Ovary (tissue), 3 donors: ENCODE measurements around the gene SPAAR.

Source experiments
- EP300 ChIP-seq: sonication (generic); formaldehyde crosslinking; IDR thresholded peaks from one replicate; pipeline ENCODE4 v1.6.1; 2017; ENCODE audit warnings: antibody characterized with exemption
- POLR2A ChIP-seq: fragments of 450-650 bp; IDR thresholded peaks from one replicate; pipeline ENCODE4 v1.6.1; 2017; ENCODE audit warnings: antibody characterized with exemption, mild to moderate bottlenecking, moderate library complexity
- TF ChIP-seq, protein P1 (sequence below), 3 donors: fragments of 450-650 bp in 2 of 3; fragments of 200-600 bp in 1 of 3; IDR thresholded peaks; one replicate each; pipeline versions ENCODE4 v1.5.1 to v1.8.0; 2016 to 2022; ENCODE audit warnings: antibody characterized with exemption in 3 of 3, mild to moderate bottlenecking in 1 of 3
- donor health status: DM: no; HTN: no; CAD: no.

DNA sequence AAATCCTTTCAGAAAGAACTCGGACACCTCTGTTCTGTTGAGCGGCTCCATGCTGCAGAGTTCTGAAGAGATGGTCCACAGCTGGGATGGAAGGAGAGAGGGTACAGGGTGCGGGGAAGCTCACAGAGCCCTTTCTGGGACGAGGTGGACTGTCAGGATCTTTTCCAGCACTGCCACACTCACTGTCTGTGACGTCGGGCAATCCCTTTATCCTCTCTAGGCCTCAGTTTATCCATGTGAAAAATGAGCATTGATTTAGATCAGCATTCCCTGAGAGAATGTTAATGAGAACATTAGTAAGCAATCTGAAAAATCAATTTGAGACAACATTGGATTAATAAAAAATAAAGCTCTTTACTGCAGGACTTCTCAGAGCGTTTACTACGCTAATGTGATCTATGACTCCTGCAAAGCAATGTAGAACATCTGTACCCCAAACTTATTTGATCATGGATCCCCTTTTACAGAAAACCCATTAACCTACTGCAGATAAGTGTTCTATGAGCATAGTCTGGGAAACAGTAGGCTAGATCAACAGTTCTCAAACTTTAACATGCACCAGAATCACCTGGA is 38.9 kb upstream of the SPAAR start, which contains the start of gene OR13J1:
- TF ChIP-seq POLR2A (no peak), EP300 (no peak)
- TF ChIP-seq, protein P1, sequence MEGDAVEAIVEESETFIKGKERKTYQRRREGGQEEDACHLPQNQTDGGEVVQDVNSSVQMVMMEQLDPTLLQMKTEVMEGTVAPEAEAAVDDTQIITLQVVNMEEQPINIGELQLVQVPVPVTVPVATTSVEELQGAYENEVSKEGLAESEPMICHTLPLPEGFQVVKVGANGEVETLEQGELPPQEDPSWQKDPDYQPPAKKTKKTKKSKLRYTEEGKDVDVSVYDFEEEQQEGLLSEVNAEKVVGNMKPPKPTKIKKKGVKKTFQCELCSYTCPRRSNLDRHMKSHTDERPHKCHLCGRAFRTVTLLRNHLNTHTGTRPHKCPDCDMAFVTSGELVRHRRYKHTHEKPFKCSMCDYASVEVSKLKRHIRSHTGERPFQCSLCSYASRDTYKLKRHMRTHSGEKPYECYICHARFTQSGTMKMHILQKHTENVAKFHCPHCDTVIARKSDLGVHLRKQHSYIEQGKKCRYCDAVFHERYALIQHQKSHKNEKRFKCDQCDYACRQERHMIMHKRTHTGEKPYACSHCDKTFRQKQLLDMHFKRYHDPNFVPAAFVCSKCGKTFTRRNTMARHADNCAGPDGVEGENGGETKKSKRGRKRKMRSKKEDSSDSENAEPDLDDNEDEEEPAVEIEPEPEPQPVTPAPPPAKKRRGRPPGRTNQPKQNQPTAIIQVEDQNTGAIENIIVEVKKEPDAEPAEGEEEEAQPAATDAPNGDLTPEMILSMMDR (IDR thresholded peaks at IDR 0.05), result no peak
